GM12801 (cell line): Measurements from ENCODE around the gene MRPL14.

ENCODE experiments used
- CTCF ChIP-seq: IDR thresholded peaks from one replicate; pipeline ENCODE4 v1.5.1; 2011; ENCODE audit warnings: control low read depth; ENCODE audit not compliant: insufficient read length; ENCODE audit errors: extremely low read depth

MRPL14 gene

DNA sequence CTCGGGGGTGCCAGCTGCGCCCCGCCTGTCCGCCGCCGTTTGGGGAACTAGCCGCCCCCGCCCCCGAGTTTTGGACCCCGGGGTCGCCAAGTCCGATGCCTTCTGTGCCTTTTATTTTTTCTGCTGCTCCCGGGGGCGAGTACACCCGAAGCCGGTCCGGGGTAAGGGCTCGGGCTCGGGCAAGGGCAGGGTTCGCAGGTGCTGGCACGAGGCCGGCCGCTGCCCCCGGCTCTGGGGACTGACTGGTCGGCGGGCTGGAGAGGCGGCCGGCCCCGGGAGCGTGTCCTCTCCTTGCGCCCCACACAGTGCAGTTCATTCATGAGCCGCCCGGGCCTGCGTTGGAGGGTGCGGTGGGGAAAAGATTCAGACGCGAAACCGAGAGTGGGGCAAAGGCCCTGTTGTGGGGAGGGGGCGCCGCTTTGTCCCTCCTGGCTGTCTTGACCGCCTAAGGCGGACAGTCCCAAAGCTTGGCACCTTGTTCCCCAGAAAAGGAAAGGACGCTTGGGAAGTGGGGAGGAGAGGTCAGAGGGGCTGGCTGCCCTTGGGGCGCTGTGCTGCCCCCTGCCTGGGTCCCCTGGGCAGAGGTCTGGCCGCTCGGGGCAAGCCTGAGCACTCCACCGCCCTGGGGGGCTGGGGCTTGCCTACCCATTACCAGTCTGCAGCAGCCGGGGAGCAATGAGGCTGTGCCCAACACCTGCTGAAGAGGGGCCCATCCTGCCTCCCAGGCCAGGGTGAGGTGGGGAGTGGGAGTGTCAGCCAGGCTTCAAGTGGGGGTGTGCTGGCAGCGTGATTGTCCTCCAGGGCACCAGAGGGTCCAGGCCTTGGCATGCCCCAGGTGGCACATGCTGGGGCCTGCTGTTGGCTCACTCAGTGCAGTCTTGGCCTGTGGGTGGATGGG, 1.0 kb upstream of the MRPL14 start:
- no peak for TF ChIP-seq CTCF

DNA sequence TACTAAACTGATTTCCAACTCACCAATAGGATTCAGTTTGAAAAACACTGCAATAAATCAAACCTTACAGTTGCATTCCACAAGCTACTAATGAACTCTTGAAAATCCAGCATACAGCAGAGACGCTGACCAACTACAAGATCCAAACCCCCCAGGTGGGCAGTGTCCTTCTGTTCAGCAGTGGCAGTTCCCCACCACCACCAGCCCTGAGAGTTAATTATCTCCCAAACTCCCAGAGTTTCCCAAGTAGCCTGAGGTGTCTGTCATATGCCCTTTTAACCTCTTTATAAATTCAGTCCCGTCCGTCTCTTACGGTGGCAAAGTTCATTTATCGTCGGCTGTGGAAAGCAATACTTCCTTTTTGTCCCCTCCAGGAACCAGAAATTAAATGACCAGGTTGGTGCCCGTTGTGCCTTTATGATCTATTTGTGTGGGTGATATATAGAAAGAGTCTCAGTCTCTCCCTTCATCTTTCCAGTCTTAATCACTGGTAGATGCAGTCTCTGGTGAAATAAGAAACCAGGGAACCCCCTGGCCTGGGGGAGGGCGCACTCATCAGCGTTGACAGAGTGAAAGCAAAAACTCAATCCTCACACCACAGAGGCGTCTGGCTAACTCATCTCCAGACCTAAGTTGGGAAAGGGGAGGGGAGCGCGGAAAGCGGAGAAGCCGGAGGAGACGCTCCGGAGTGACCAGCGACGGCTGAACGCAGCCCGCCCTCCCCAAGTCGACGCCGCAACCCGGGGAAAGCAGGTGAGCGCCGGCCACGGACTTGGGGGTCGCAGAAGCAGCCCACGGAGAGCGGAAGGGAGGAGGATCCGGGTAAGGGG, 717 bp downstream of the MRPL14 start:
- TF ChIP-seq CTCF = no peak

- TF ChIP-seq CTCF = no peak
Observed at GRCh38 chr6:44123544-44123943, 3.7 kb downstream of the MRPL14 start.

- TF ChIP-seq CTCF = no peak
Observed at GRCh38 chr6:44122801-44123200, 4.5 kb downstream of the MRPL14 start.

GRCh38 chr6:44120692-44121443, 6.4 kb downstream of the MRPL14 start:
- TF ChIP-seq CTCF = no peak

- TF ChIP-seq CTCF = no peak
Observed at GRCh38 chr6:44119704-44120262, 7.5 kb downstream of the MRPL14 start.
